COLO829 (cell line): ENCODE measurements around the gene IL27RA.
A peak's percentile ranks its signal among the peaks of the same experiment; 100 is the strongest.

ENCODE experiments used
- DNase-seq: peaks from one replicate; pipeline ENCODE4 v3.0.0; 2012; ENCODE audit warnings: low spot score

The IL27RA gene

DNA sequence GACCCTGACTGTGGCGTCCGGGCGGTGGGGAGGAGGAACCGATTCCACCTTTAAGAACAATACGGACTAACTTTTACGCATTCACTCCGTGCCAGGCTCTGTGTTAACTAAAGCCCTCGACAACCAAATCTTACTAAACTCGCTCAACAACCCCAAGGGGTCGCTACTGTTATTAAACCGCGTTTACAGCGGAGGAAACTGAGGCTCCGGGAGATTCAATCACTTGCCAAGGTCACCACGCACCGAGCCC is 57.8 kb downstream of the IL27RA start:
- no peak for DNase-seq

DNA sequence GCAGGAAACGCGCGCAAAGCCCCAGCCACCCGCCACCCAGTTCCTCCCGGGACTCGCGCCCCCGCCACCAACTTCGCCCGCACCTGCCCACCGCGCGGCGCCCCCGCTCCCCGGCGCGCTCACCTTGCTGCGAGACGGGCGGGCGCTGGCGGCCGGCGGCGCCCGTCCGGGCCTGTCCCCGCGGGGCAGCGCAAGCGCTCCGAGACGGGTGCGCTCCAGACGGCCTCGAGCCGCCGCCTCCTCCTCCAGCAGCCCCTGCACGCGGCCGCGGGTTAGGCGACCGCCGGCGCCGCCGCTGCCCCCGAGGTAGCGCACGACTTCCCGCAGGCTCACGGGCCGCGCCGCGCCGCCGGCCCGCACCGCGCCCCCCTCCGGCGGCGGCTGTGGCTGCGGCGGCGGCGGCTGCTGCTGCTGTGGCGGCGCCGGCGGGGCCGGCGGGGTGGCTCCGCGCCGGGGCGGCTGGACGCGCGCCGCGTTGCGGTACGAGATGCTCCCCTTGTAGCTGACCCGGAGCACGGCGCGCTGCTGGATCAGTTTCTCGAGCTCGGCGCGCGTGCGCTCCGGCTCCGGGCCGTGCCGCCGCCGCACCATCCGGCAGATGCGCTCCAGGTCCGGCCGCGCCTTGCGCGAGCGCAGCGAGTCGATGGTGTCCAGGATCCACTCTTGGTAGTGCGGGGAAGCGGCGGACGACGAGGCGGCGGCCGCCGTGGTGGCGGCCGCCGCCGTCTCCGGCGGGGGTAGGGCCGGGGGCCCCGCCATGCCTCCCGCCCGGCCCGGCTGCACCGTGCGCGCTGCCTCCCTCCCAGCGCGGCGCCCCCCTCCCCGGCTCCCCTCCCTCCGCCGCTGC is 58.3 kb downstream of the IL27RA start:
- DNase-seq: no peak

DNA sequence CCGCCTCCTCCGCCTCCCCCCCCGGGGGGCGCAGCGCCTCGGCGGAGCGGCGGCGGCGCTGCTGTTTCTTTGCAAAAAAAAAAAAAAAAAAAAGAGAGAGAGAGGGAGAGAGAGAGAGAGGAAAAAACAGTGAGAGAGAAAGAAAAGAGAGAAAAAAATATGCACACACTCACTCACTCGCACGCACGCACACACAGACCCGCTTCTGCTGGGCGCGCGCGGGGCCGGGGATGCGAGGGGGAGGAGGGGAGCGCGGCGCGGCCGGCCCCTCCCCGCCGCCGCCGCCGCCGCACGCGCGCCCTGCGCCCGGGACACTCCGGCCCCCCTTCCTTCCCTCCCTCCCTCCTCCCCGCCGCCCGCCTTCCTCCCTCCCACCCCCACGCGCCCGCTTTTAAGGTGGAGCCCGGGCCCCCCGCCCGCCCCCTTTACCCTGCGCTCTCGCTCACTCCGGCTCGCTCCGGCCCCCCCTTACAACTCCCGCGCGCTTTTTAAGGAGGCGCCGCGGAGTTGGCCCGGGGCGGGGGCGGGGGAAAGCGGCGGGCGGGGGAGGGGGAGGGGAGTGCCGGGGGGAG is 59.0 kb downstream of the IL27RA start, which contains the start of gene SAMD1:
SAMD1 (minus strand) TSS at position 243 of the 572 bp plus-strand sequence.
- peak; percentile 66 for DNase-seq

DNA sequence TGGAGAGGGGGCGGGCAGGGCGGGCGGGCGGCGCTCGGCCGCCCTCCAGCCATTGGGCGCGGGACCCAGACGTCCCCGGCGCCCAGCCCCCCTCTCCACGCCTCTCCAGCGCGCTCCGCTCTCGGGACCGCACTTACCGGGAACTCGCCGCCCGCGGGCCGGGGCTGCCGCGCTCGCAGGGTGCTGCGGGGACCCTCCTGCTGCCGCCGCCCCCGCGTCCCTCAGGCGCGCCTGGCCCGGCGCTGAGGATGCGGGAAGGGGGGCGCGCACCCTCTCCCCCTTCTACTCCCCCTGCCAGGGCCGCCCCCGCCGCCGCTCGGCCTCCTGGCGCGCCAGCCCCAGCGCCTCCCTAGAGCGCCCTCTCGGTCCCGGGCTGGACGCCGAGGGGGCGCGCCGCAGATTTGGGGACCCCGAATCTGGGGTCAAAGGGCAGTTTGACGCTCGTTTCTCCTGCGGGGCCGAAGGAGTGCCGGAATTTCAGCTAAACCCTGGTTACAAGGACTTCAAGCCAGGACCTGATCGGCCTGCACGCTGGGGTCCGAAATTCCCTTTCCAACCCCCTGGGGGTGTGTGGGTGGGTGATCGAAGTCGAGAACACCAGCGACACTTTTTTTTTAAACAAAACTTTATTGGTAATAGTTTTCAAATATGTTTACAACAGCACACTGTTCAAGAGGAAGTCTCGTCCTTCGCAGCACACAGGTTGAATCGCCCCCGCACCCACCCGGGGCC is 59.7 kb downstream of the IL27RA start:
- no peak for DNase-seq

DNA sequence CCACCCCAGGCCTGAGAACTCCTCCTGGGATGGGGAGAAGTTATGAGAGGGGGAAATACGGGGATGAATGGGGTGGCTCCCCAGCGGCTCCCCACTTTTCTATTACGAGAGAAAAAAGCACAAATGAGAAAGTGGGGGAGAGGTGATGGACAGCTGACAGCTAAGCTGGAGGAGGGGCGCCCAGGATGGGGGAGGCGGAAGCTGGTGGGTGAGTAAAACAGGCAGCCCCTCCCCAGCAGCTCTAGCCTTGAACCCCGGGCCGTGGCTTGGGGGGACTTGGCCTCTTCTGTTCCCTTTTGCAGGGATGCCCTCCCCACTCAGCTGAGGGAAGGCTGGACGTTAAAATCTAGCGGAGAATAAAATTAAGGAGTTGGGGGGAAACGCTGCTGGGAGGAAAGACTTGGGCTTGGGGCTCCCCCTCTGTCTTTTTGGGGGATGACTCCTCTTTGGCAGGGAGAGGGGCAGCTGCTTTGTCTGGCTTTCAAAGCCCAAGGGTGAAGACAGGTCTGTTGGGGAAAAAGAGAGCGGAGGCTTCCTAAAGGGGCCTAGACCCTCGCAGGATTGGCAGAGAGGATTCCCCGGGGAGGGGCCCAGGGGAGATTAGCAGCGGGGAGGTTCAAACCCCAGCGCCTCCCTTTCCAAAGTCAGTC is 60.4 kb downstream of the IL27RA start:
- no peak for DNase-seq

DNA sequence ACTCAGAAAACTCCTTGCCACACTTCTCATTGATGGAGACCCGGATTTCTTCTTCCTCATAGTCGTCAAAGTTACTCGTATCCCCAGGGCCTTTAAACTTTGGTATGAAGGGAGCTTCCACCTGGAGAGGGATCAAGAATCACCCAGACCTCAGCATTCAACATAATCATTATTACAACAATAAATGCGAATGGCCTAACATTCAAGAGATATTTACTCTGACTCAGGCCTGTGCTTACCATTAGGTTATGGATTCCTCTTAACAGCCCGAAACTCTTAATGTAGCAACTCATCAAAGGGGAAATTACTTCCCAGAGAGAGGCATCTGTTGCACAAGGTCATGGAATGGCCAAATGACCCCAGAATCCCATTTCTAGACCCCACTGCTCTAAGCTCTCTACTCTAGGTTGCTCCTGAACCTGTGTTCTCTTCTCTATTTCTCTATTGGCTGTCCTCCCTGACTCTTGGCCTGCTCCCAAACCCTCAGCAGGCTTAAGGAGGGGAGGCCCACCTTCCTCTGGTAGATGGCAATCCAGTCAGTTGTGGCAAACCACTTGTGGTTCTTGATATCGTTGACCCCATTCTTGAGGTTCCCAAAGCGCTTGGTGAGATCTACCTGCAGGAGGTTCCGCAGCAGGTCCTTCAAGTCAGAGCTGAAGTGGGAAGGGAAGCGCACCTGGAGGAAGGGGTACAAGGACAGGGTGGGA is 61.7 kb downstream of the IL27RA start:
- no peak for DNase-seq

DNA sequence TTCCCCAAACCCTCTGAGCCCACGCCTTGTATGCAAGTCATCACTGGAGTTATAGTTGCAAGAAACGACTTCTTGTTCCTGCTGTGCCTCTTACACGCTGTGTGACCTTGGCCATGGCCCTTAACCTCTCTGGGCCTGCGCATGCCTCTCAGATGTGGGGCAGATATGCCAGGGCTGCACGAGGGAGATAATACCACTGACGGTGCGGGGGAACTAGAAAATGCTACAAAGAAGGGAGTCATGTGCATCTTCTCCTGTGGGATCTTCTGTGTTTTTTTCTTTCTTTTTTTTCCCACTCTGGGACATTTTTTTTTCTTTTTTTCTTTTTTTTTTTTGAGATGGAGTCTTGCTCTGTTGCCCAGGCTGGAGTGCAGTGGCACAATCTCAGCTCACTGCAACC is 63.3 kb downstream of the IL27RA start:
- DNase-seq: no peak

DNA sequence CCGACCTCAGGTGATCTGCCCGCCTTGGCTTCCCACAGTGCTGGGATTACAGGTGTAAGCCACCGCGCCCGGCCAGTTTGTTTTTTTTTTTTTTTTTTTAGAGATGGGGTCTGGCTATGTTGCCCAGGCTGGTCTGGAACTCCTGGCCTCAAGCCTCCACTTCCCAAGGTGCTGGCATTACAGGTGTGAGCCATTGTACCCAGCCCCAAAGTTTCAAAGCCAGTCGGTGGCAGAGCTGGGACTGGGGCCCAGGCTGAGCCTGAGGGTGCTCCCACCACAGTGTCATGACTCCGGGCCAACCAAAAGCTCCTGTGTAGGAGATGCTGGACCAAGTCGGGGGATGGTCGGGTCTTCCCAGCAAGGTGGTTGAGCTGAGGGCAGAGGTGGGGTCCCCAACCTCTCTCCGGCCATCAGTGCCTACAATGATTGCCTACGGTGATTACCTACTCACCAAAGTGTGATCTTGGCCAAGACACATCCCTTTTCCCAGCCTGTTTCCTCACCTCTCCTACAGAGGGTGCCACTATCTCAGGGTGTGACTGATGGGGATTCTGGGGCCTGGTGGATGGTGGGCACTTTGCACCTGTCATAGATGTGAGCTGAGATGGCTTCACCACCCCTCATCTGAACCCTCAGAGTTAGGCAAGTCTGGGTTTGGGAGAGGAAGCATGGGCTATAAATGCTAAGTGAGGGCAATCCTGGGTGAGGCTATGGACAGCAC is 64.9 kb downstream of the IL27RA start:
- no peak for DNase-seq

DNA sequence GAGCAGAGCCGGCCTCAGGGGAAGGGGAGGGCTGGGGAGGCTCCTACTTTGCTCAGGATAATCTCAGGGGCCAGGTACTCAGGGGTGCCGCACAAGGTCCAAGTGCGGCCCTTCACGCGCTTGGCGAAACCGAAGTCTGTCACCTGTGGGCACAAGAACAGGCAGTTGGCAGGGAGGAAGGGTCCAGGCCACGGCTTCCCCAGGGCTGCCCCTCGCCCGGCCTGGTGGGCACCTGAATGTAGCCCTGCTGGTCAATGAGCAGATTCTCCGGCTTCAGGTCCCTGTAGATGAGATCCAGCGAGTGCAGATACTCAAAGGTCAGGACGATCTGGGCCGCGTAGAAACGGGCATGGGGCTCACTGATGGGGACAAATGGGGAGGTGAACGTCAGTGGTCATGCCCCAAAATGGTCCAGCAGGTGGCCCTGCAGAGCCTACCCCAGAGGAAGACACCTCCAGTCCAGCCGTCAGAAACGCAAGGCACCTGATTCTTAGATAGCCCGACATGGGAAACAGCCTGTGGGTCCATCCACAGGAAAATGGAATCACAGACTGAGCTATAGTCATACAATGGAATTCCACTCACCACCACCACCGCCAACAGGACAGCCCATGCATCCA is 66.1 kb downstream of the IL27RA start:
- DNase-seq: no peak

DNA sequence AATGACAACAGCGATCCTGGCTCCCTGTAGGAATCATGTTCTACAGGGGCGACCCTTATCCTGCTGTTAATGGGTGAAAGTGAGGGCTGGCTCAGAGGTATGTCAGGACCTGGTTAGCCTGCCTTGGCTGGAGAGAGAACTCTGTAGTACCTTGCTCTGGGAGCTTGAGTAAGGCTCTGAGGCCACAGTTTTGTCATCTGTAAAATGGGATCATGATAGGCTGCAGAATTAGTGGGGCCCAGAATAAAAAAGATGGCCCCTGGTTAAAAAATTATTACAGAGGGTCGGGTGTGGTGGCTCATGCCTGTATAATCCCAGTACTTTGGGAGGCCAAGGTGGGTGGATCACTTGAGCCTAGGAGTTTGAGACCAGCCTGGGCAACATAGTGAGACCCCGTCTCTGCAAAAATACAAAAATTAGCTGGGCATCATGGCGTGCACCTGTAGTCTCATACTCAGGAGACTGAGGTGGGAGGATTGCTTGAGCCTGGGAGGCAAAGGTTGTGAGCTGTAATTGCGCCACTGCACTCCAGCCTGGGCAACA is 69.5 kb downstream of the IL27RA start:
- no peak for DNase-seq

DNA sequence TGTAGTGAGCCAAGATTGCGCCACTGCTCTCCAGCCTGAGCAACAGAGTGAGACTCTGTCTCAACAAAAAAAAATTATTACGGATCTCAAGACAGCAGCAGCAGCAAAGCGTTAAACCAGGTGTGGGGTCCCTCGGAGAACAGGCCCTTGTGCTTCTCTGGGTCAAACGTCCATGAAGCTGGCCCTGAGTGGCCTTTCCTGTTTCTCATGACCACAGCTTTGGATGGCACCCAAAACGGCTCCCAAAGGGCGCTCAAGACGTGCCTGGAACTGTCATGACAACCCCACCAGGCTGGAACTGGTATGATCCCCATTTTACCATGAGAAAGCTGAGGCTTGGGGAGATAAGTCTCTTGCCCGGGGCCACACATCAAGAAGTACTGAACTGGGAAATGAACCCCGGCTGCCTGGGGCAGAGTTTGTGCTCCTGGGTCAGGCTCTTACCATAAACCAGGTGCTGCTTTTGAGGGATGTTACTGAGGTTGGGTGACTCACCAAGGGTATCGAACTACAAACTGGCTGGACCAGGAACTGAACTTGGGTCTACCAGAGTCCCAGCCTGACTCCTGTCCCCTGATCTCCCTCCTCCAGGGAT is 70.6 kb downstream of the IL27RA start:
- no peak for DNase-seq

DNA sequence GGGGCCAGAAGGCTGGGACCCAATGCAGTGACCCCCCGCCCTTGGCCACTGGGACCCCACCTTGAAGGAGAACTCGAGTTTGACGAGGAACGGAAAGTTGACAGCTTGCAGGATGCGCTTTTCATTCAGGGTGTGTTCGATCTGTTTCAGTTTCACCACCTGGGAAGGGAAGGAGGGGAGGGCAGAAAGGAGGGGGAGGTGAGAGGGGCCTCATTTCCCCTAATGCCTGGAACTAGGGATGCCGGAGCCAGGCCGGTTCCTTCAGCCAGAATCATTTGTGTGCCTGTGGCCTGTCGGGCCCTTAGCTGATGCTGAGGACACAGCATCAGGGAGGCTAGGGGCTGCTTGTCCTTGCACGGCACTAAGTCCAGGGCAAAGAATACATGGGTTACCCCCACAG is 71.2 kb downstream of the IL27RA start:
- DNase-seq: no peak
